ENCODE measurements around the gene AK4.

AK4 gene

GRCh38 chr1:65276197-65276939 is 128.4 kb downstream of the AK4 start:
- Histone ChIP-seq H3K4me1 (ENCODE audit: insufficient read depth, low read length) (no peaks in the 10 kb centered on the region), H3K36me3 (ENCODE audit: insufficient read depth, low read length) (no peaks in the 10 kb centered on the region), H3K27ac (ENCODE audit: low read depth, low read length) (no peak overlapping the region), H3K9me3 (ENCODE audit: low read length) (no peaks in the 10 kb centered on the region), H3K9ac (ENCODE audit: low read length) (no peak overlapping the region), H3K27me3 (ENCODE audit: control insufficient read depth in 1 of 2, insufficient read depth in 2 of 2, low read length in 2 of 2) (no peaks in the 10 kb centered on the region), H3K4me3 (ENCODE audit: low read depth in 1 of 2, low read length in 2 of 2) (no peak overlapping the region)

GRCh38 chr1:65277605-65278347 is 129.8 kb downstream of the AK4 start:
- H3K4me3 ChIP-seq (ENCODE audit: low read depth in 1 of 2, low read length in 2 of 2) = no peak overlapping the region
- H3K27me3 ChIP-seq (ENCODE audit: control insufficient read depth in 1 of 2, insufficient read depth in 2 of 2, low read length in 2 of 2) = no peaks in the 10 kb centered on the region
- H3K9ac ChIP-seq (ENCODE audit: low read length) = no peak overlapping the region
- no peaks in the 10 kb centered on the region for H3K9me3 ChIP-seq (ENCODE audit: low read length)
- H3K27ac ChIP-seq (ENCODE audit: low read depth, low read length) = no peak overlapping the region
- H3K36me3 ChIP-seq (ENCODE audit: insufficient read depth, low read length) = no peaks in the 10 kb centered on the region
- H3K4me1 ChIP-seq (ENCODE audit: insufficient read depth, low read length) = no peaks in the 10 kb centered on the region

GRCh38 chr1:65278376-65279069 is 130.5 kb downstream of the AK4 start:
- Histone ChIP-seq H3K27me3 (ENCODE audit: control insufficient read depth in 1 of 2, insufficient read depth in 2 of 2, low read length in 2 of 2) (no peaks in the 10 kb centered on the region), H3K4me1 (ENCODE audit: insufficient read depth, low read length) (no peaks in the 10 kb centered on the region), H3K9ac (ENCODE audit: low read length) (no peak overlapping the region), H3K4me3 (ENCODE audit: low read depth in 1 of 2, low read length in 2 of 2) (no peak overlapping the region), H3K27ac (ENCODE audit: low read depth, low read length) (no peak overlapping the region), H3K36me3 (ENCODE audit: insufficient read depth, low read length) (no peaks in the 10 kb centered on the region), H3K9me3 (ENCODE audit: low read length) (no peaks in the 10 kb centered on the region)

GRCh38 chr1:65279070-65279779 is 131.2 kb downstream of the AK4 start:
- no peaks in the 10 kb centered on the region for H3K27me3 ChIP-seq (ENCODE audit: control insufficient read depth in 1 of 2, insufficient read depth in 2 of 2, low read length in 2 of 2)
- H3K4me1 ChIP-seq (ENCODE audit: insufficient read depth, low read length) = no peaks in the 10 kb centered on the region
- no peaks in the 10 kb centered on the region for H3K9me3 ChIP-seq (ENCODE audit: low read length)
- H3K4me3 ChIP-seq (ENCODE audit: low read depth in 1 of 2, low read length in 2 of 2) = no peak overlapping the region
- no peaks in the 10 kb centered on the region for H3K36me3 ChIP-seq (ENCODE audit: insufficient read depth, low read length)
- no peak overlapping the region for H3K27ac ChIP-seq (ENCODE audit: low read depth, low read length)
- no peak overlapping the region for H3K9ac ChIP-seq (ENCODE audit: low read length)

Measured in muscle layer of colon (tissue), 2 donors.